Stimulated activated CD4-positive, alpha-beta T cell treated with anti-CD3 and anti-CD28 coated beads, Interleukin-15, amount 100 ng/mL, for 48 hours (primary cell): ENCODE results near the gene PFDN4.

ENCODE experiments used
- DNase-seq, 2 donors: peaks; one replicate each; pipeline ENCODE4 v3.0.0-alpha.2; 2020; ENCODE audit warnings: low read depth in 2 of 2

The PFDN4 gene

GRCh38 chr20:54173653-54174456, 34.0 kb upstream of the PFDN4 start, which contains the start of gene CYP24A1:
Gene CYP24A1 (minus strand): TSS chr20:54173986. CDS start chr20:54173579, 407 bp downstream.
- no peak for DNase-seq

GRCh38 chr20:54174457-54175175, 33.3 kb upstream of the PFDN4 start:
- DNase-seq, result no peak

- no peak for DNase-seq
These were observed 31.3 kb upstream of the PFDN4 start for GRCh38 chr20:54176610-54177009.

- DNase-seq, result no peak
These were observed 30.5 kb upstream of the PFDN4 start for GRCh38 chr20:54177378-54177777.

GRCh38 chr20:54178256-54178655, 29.6 kb upstream of the PFDN4 start:
- no peak for DNase-seq

- DNase-seq, result no peak
These were observed 27.9 kb upstream of the PFDN4 start for GRCh38 chr20:54179946-54180345.

GRCh38 chr20:54180931-54181330, 27.0 kb upstream of the PFDN4 start:
- no peak for DNase-seq

- DNase-seq, result no peak
These were observed 23.8 kb upstream of the PFDN4 start for GRCh38 chr20:54184071-54184470.

GRCh38 chr20:54184904-54185626, 22.8 kb upstream of the PFDN4 start:
- DNase-seq, result no peak

GRCh38 chr20:54188132-54188849, 19.6 kb upstream of the PFDN4 start:
- no peak for DNase-seq

GRCh38 chr20:54189630-54190029, 18.3 kb upstream of the PFDN4 start:
- DNase-seq, result no peak

GRCh38 chr20:54190217-54190616, 17.7 kb upstream of the PFDN4 start:
- DNase-seq, result no peak

GRCh38 chr20:54193817-54194216, 14.1 kb upstream of the PFDN4 start:
- no peak for DNase-seq

- DNase-seq, result no peak
These were observed 13.0 kb upstream of the PFDN4 start for GRCh38 chr20:54194724-54195438.

- DNase-seq, result no peak
These were observed 12.1 kb upstream of the PFDN4 start for GRCh38 chr20:54195483-54196472.

GRCh38 chr20:54197621-54198604, 10.0 kb upstream of the PFDN4 start:
- DNase-seq, result no peak

GRCh38 chr20:54199283-54199682, 8.6 kb upstream of the PFDN4 start:
- DNase-seq, result no peak

- DNase-seq, result peak in 1 of 2 donors; percentile 40
These were observed 8.1 kb upstream of the PFDN4 start for GRCh38 chr20:54199721-54200176.
